Effector memory CD4-positive, alpha-beta T cell (primary cell): Measurements from ENCODE around the gene EXOC4.

Source experiments
- DNase-seq, 3 donors: peaks; one replicate each; pipeline ENCODE4 v3.0.0-alpha.2; 2020
- H3K27ac ChIP-seq: 2 replicates; pipeline ENCODE4 v1.7.0; 2013; ENCODE audit warnings: mild to moderate bottlenecking, low read length, moderate library complexity; ENCODE audit not compliant: insufficient read depth, poor library complexity, severe bottlenecking
- H3K27me3 ChIP-seq: replicated peaks from 2 replicates; pipeline ENCODE4 v1.7.0; 2013; ENCODE audit warnings: mild to moderate bottlenecking, low read length; ENCODE audit not compliant: insufficient read depth, control insufficient read depth, poor library complexity, severe bottlenecking
- H3K36me3 ChIP-seq: 2 replicates; pipeline ENCODE4 v1.7.0; 2013; ENCODE audit warnings: mild to moderate bottlenecking, low read length, moderate library complexity; ENCODE audit not compliant: control insufficient read depth, insufficient read depth
- H3K4me1 ChIP-seq: 2 replicates; pipeline ENCODE4 v1.7.0; 2013; ENCODE audit warnings: low read length, mild to moderate bottlenecking; ENCODE audit not compliant: control insufficient read depth, insufficient read depth, poor library complexity, severe bottlenecking
- H3K4me3 ChIP-seq: 2 replicates; pipeline ENCODE4 v1.7.0; 2013; ENCODE audit warnings: low read length, low read depth, mild to moderate bottlenecking; ENCODE audit not compliant: insufficient read depth, poor library complexity, severe bottlenecking
- H3K9me3 ChIP-seq: 2 replicates; pipeline ENCODE4 v1.7.0; 2013; ENCODE audit warnings: mild to moderate bottlenecking, low read length, moderate library complexity; ENCODE audit not compliant: control insufficient read depth

EXOC4 gene

DNA sequence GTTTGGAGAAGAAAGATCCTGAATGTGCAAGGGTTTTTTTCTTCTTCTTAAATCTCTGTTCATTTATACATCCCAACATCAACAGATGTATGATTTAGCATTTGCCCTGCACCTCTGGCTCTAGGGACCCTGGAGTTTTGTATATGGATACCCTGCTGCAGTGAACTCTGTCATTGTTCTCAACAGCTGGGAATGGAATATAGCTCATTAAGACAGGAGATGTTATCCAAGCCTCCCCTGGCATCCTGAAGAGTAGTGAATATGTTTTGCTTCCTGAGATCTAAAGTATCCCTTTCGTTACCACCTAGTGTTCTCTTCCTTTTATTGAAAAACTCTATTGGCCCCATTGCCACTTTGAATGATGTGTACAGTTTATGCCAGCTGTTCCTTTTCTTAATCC, 275.9 kb downstream of the EXOC4 start:
- Histone ChIP-seq H3K4me3 (no peak overlapping the region), H3K36me3 (no peaks in the 10 kb centered on the region), H3K9me3 (no peaks in the 10 kb centered on the region), H3K27me3 (no peaks in the 10 kb centered on the region), H3K27ac (no peak overlapping the region), H3K4me1 (no peaks in the 10 kb centered on the region)
- no peak for DNase-seq

DNA sequence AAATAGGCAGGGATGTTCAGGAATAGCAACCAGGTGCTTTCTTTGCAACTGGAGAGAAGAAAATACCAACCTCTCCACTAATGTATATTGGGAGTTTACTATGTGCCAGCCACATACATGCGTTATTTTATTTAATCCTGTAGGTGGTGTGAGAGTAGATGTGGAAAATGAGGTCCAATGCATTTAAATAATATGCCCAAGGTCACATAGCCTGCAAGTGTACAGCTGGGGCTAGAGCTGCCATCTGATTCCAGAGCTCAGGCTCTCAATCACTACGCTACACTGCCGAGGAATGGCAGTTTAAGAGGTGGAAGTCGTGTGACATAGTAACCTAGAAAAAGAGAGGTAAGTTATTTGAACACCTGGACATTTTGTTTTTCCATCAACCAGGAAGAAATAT, 277.0 kb downstream of the EXOC4 start:
- Histone ChIP-seq H3K27me3 (no peaks in the 10 kb centered on the region), H3K9me3 (no peaks in the 10 kb centered on the region), H3K4me1 (no peaks in the 10 kb centered on the region), H3K36me3 (no peaks in the 10 kb centered on the region), H3K4me3 (no peak overlapping the region), H3K27ac (no peak overlapping the region)
- no peak for DNase-seq

DNA sequence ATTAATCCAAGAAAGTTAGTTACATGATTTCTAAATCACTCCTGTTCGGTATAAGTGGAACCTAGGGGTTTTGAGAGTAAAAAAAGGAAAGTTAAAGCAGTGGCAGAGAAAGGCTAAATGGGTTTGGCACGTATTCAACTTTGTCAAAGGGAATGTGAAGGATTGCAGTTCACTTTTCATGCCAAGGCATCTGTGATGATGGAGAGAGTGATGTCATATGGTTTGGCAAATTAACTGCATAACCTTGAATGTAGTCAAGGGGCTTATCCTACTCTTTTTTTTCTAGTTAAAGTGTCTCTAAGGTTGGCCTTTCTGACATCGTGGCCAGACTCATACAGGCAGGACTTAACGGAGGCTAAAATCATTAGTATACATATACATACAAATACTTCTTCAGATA, 277.8 kb downstream of the EXOC4 start:
- no peaks in the 10 kb centered on the region for H3K27me3 ChIP-seq
- H3K36me3 ChIP-seq, result no peaks in the 10 kb centered on the region
- H3K4me1 ChIP-seq, result no peaks in the 10 kb centered on the region
- no peak for DNase-seq
- no peak overlapping the region for H3K4me3 ChIP-seq
- no peak overlapping the region for H3K27ac ChIP-seq
- H3K9me3 ChIP-seq, result no peaks in the 10 kb centered on the region

DNA sequence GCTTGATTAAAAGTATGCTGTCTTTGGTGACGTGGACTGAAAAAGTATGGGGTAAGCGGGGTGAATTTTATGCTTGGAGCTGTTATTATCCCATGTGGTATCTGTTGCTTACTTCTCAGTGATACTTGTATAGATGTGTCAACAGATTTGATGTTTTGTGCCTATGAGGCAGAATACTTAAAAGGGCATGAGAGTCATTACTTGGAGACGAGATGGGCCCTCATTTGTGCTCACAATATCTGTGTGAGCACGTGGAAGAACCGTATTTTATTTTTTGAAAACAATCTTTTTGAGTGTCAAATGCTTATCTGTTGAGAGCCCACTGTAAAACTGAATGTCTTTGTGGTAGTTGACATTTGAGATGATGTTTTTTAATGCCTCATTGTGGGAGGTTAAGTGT, 281.9 kb downstream of the EXOC4 start:
- Histone ChIP-seq H3K27me3 (no peaks in the 10 kb centered on the region), H3K36me3 (no peaks in the 10 kb centered on the region), H3K27ac (no peak overlapping the region), H3K4me3 (no peak overlapping the region), H3K9me3 (no peaks in the 10 kb centered on the region), H3K4me1 (no peaks in the 10 kb centered on the region)
- DNase-seq, result no peak

DNA sequence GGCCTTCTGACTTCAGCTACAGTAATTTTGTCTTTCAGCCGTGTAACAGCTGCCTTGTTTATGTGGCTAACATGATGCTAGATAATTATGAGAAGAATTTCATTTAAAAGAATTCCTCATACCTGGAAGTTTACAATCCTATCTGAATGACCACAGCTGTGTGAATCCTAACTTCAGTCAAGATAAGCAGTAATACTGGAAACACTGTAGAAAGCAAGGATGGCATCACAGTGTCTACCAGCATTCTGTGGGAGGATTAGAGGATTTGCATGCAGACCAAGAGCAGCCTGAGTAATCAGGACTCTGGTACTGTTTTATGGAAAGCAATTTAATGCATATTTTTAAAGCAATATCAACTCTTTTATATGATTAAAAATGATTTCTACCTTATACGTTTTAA, 282.4 kb downstream of the EXOC4 start:
- Histone ChIP-seq H3K27me3 (no peaks in the 10 kb centered on the region), H3K9me3 (no peaks in the 10 kb centered on the region)
- no peak for DNase-seq

DNA sequence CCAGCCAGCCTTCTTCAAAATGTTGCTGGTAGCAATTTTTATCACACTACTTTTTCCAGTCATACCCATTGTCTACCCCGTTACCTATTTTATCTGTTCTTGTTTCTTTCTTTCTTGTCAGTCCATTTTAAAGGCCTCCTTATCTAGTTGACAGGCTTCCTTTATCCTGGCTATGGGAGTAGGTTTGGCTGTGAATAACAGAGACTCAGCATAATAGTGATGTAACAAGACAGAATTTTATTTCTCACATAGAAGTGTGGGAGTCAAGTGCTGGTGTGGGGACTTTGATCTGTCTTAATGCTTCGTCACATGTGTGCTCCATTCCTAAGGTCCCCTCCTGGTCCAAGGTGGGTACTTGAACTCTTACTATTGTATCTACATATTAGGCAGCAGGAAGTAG, 283.6 kb downstream of the EXOC4 start:
- H3K27me3 ChIP-seq, result no peaks in the 10 kb centered on the region
- no peaks in the 10 kb centered on the region for H3K4me1 ChIP-seq
- H3K27ac ChIP-seq, result no peak overlapping the region
- no peaks in the 10 kb centered on the region for H3K9me3 ChIP-seq
- no peaks in the 10 kb centered on the region for H3K36me3 ChIP-seq
- DNase-seq, result no peak
- H3K4me3 ChIP-seq, result no peak overlapping the region

More for the DNA sequence above, 282.4 kb downstream of the EXOC4 start:
- Histone ChIP-seq H3K4me1 (no peaks in the 10 kb centered on the region), H3K4me3 (no peak overlapping the region), H3K36me3 (no peaks in the 10 kb centered on the region), H3K27ac (no peak overlapping the region)

DNA sequence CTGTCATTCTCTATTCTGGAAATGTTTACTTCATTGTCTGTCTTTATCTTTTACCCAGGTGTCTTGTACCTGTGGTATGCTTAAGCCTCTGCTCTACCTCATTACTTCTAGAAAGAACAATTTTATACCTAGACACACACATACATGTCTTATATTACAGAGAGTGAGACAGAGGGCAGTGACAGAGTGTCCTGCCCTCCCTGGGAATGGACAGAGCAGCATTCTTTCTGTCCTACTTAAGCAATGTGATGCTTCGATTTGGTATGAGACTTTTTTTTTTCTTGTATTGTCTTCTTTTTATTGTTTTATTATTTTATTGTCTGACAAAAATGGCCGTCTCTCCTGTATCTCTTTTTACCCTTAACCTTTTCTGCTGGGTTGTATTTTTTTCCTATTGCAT, 286.1 kb downstream of the EXOC4 start:
- DNase-seq, result no peak
- H3K4me1 ChIP-seq, result no peaks in the 10 kb centered on the region
- H3K27ac ChIP-seq, result no peak overlapping the region
- H3K9me3 ChIP-seq, result no peaks in the 10 kb centered on the region
- H3K27me3 ChIP-seq, result no peaks in the 10 kb centered on the region
- H3K4me3 ChIP-seq, result no peak overlapping the region
- no peaks in the 10 kb centered on the region for H3K36me3 ChIP-seq

DNA sequence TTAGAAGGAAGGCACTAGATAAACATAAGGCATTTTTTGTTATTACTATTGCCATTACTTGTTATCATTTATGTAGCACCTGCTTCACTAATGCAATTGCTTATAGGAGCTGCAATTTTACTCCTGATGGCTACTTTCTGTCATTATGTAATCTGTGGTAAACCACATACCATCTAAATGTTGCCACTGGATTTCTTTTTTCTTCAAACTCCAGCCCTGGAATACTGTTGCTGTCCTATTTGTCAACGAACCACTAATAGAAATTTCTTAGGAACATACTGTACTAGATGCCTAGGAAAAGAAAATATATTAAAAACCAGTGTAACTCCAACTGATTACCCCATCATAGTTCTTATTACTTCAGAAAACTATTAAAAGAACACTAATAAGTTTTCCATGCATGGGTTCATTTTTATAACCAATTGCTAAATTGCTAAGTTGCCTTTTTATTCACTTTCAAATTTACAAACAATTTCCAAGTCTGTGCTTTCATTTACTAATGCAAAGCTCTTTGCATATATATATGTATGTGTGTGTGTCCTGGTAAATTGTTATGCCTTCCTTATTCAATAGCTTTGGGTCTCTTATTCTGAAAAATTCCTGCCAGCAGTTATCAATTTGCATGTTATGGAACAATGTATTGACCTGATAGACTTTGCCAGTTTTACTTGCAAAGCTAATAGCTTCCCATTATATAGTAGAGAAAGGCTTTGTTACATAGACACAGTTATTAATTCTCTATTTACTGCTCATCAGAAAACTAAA, 287.4 kb downstream of the EXOC4 start:
- Histone ChIP-seq H3K9me3 (no peaks in the 10 kb centered on the region), H3K27ac (no peak overlapping the region), H3K4me1 (no peaks in the 10 kb centered on the region), H3K4me3 (no peak overlapping the region), H3K36me3 (no peaks in the 10 kb centered on the region), H3K27me3 (no peaks in the 10 kb centered on the region)
- DNase-seq, result no peak

DNA sequence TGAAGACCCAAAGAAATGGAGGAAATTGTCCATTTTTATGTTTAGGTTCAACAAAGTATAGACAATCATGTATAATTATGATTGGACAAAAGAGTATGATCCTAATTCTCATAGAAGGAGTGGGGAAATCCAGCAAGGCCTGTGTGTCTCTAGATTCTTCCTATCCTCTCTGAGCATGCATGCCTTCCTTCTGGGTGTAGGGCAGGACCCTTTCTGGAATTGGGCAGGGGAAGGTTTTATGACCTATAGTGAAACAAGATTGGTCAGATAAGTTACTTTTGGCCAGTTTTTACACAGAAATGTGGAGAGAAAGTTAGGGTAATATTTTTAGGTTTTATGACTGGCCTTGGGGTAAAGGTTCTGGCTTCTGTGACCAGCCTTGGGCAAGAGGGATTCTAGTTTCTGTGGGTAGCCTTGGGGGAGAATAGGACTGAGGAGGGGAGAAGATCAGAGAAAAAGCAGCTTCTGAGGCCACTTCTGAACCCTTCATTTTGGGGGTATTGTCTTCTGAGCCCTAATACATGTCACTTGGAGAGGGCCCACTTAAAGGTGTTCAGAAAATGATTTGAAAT, 289.4 kb downstream of the EXOC4 start:
- Histone ChIP-seq H3K4me3 (no peak overlapping the region), H3K36me3 (no peaks in the 10 kb centered on the region)

DNA sequence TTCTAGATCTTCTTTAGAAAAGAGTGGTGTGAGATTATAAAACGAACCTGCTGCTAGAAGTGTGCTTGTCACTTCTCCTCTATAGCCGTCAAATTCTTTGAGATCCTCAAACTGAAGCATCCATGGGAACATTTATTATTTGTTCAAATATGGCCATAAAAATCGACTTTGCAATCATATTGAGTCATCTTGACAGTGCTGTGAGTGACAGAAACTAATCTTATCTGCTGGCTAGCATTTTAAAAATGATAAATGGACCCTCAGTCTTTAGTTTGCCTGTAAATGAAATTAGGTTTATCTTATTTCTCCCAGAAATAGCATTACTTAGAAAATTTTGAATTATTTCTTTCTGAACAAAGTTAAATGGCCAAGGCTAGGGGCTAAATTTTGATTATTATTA, 290.8 kb downstream of the EXOC4 start:
- DNase-seq, result no peak
- no peaks in the 10 kb centered on the region for H3K27me3 ChIP-seq
- H3K4me3 ChIP-seq, result no peak overlapping the region
- no peaks in the 10 kb centered on the region for H3K9me3 ChIP-seq
- H3K4me1 ChIP-seq, result no peaks in the 10 kb centered on the region
- H3K27ac ChIP-seq, result no peak overlapping the region
- no peaks in the 10 kb centered on the region for H3K36me3 ChIP-seq

More for the DNA sequence above, 289.4 kb downstream of the EXOC4 start:
- H3K9me3 ChIP-seq, result no peaks in the 10 kb centered on the region
- H3K27ac ChIP-seq, result no peak overlapping the region
- DNase-seq, result no peak
- no peaks in the 10 kb centered on the region for H3K27me3 ChIP-seq
- no peaks in the 10 kb centered on the region for H3K4me1 ChIP-seq
